Heart right ventricle (tissue), 16 donors: Measurements from ENCODE around the gene KCNJ14. TPM values are rescaled to one million over a fixed set of nuclear protein-coding genes. Genes with fewer than 3 reads are reported as not detected.

Experiments used
- ATAC-seq, 8 donors: fragments of 200-7000 bp; cut with Tn5 transposase; one replicate each; pipeline ENCODE4 v1.9.1; 2020; ENCODE audit warnings: mild to moderate bottlenecking in 8 of 8, moderate library complexity in 8 of 8, moderate number of reproducible peaks in 1 of 8
- DNase-seq, 2 donors: peaks; one replicate each; pipeline ENCODE4 v3.0.0-alpha.2; 2020
- H3K27ac ChIP-seq, 10 donors: fragments of 200-600 bp; sonication (generic) in 2 of 10; one replicate each; pipeline versions ENCODE4 v1.5.0 to v1.8.0; 2020 to 2022; ENCODE audit warnings: mild to moderate bottlenecking in 3 of 10
- H3K27me3 ChIP-seq, 7 donors: fragments of 200-600 bp; one replicate each; pipeline ENCODE4 v1.8.0; 2021 to 2022; ENCODE audit warnings: mild to moderate bottlenecking in 2 of 7
- H3K36me3 ChIP-seq, 9 donors: fragments of 200-600 bp; sonication (generic) in 1 of 9; one replicate each; pipeline versions ENCODE4 v1.5.0 to v1.8.0; 2020 to 2022; ENCODE audit warnings: mild to moderate bottlenecking in 2 of 9
- H3K4me1 ChIP-seq, 9 donors: fragments of 200-600 bp; sonication (generic) in 1 of 9; one replicate each; pipeline versions ENCODE4 v1.5.0 to v1.8.0; 2020 to 2022; ENCODE audit warnings: mild to moderate bottlenecking in 4 of 9
- H3K4me3 ChIP-seq, 10 donors: fragments of 200-600 bp; sonication (generic) in 2 of 10; one replicate each; pipeline versions ENCODE4 v1.5.0 to v1.8.0; 2020 to 2022; ENCODE audit warnings: mild to moderate bottlenecking in 7 of 10, moderate library complexity in 2 of 10
- H3K9me3 ChIP-seq, 11 donors: fragments of 200-600 bp in 10 of 11; sonication (generic) in 2 of 11; one replicate each; pipeline versions ENCODE4 v1.5.0 to v1.8.0; 2013 to 2022; ENCODE audit warnings: mild to moderate bottlenecking in 2 of 11, control low read depth in 1 of 11, moderate library complexity in 1 of 11
- CTCF ChIP-seq, 9 donors: fragments of 200-600 bp; sonication (generic) in 2 of 9; IDR thresholded peaks; one replicate each; pipeline versions ENCODE4 v1.5.0 to v1.8.0; 2021 to 2022; ENCODE audit warnings: antibody characterized with exemption in 9 of 9, mild to moderate bottlenecking in 5 of 9, moderate library complexity in 1 of 9
- WGBS, 2 donors: extraction: QIAGEN DNeasy Blood & Tissue Kit; methylation state at CpG; one replicate each; pipeline ENCODE4 v1.1.7; 2013; ENCODE audit warnings: inconsistent platforms in 1 of 2; 5-methylcytosine and 5-hydroxymethylcytosine counted together
- intact Hi-C, 10 donors: fragments of 100-400 bp; cut with DNase I; formaldehyde crosslinking; loops; one replicate each; pipeline versions ENCODE4 v1.11.1 to v1.14.2; 2022
- polyA plus RNA-seq, 2 donors: library from polyadenylated mRNA; stranded (reverse); fragments of 200-250 nt; gene quantifications; one replicate each; pipeline ENCODE4 v1.2.3, GENCODE V29; 2013
- total RNA-seq, 10 donors: library from RNA; stranded (reverse); fragmentation: NEBNext Ultra II Directional in 3 of 10; extraction: Animal tissue kit (Norgen Biotek cat#: 25700) in 3 of 10; gene quantifications; one replicate each; pipeline versions ENCODE4 v1.2.1 to v1.2.4, GENCODE V29; 2021 to 2023
- donor health status: Arrhythmogenic right ventricular cardiomyopathy.
- donor health status: ischemic (EF 13 %, LVEDD 7.1; RV severe dilation, severe dysfunction).
- donor health status: healthy with polysubstance abuse.
- donor health status: DM: no; HTN: yes; CAD: no.
- donor health status: DM: no; HTN: no; CAD: no.
- donor health status: ischemic (EF 25% LVEDD 6.9; RV normal size, moderate dysfunction).
- donor health status: ischemic (EF 25% LVEDD 5.7; RV mildly dilated, moderate dysfunction).
- donor health status: healthy.
- donor health status: DM: yes; HTN: yes; CAD: no.
- donor health status: Ischemic cardiomyopathy.
- donor health status: ischemic (EF 35%, LVEDD 5.7; RV mildly dilated, moderate dysfunction).
- donor health status: nonischemic (EF 11% LVEDD 7.7; RV severe dilation, severe dysfunction).
- donor health status: DM: yes; HTN: yes; CAD: no.
- donor health status: PGD.
- donor health status: ischemic (EF 29% LVEDD 5.4; RV normal size, mild dysfunction).
- donor health status: nonischemic (EF 23%, LVEDD 6.1; RV moderate dilation, normal function).

Gene KCNJ14
- total and polyA plus RNA-seq, 12 donors = 0.13 to 0.52 (median 0.30) TPM

GRCh38 chr19:48445606-48446481 is 9.5 kb upstream of the KCNJ14 start, which contains the start of gene GRWD1:
Gene GRWD1 (plus strand): TSS chr19:48445983. CDS start chr19:48446006, 23 bp downstream.
- H3K36me3 ChIP-seq = peaks cover 0 to 40% (median 24%) of the 10 kb centered on the region in 9 donors
- H3K9me3 ChIP-seq = no peaks in the 10 kb centered on the region
- TF ChIP-seq CTCF (IDR thresholded peaks at IDR 0.05) = peak in 1 of 9 donors; percentile 2
- ATAC-seq (peak; percentile 90 to 95 (median 94)), DNase-seq (peak; percentile 80 to 92)
- peak within 1 kb of the TSS; percentile 78 to 99 (median 90) for H3K4me3 ChIP-seq
- H3K4me1 ChIP-seq = peaks cover 4 to 32% (median 24%) of the 10 kb centered on the region in 9 donors
- 0% methylated on average over 61 of the region's 61 CpGs for WGBS, 2 donors
- intact Hi-C loops = loop anchor here in 1 of 10 donors (2.0 kb wide), 1 partner anchor 55 kb away; the partner anchor contains the start of gene KDELR1
- H3K27me3 ChIP-seq = peaks cover 0 to 34% (median 21%) of the 10 kb centered on the region in 7 donors
- peak within 1 kb of the TSS; percentile 79 to 94 (median 90) for H3K27ac ChIP-seq

GRCh38 chr19:48446579-48446978 is 8.8 kb upstream of the KCNJ14 start:
- ATAC-seq = no peak
- Histone ChIP-seq H3K36me3 (peaks cover 0 to 47% (median 31%) of the 10 kb centered on the region in 9 donors), H3K4me1 (peaks cover 4 to 32% (median 24%) of the 10 kb centered on the region in 9 donors), H3K27me3 (peaks cover 0 to 26% (median 15%) of the 10 kb centered on the region in 7 donors), H3K27ac (peak overlapping the region in 7 of 10 donors; percentile 79 to 94 (median 92)), H3K9me3 (no peaks in the 10 kb centered on the region), H3K4me3 (peak overlapping the region; percentile 78 to 99 (median 90))
- DNase-seq = no peak
- 81 to 83% methylated on average over 5 to 6 of the region's 7 CpGs for WGBS, 2 donors
- TF ChIP-seq CTCF (IDR thresholded peaks at IDR 0.05) = no peak
- intact Hi-C loops = no loop called here

- no peak for DNase-seq
- ATAC-seq = no peak
- intact Hi-C loops = no loop called here
- H3K27ac ChIP-seq = no peak overlapping the region
- no peaks in the 10 kb centered on the region for H3K9me3 ChIP-seq
- H3K4me3 ChIP-seq = no peak overlapping the region
- H3K4me1 ChIP-seq = peaks cover 4 to 32% (median 24%) of the 10 kb centered on the region in 9 donors
- peaks cover 0 to 14% (median 7%) of the 10 kb centered on the region in 7 donors for H3K27me3 ChIP-seq
- no peak for TF ChIP-seq CTCF (IDR thresholded peaks at IDR 0.05)
- H3K36me3 ChIP-seq = peaks cover 0 to 67% (median 51%) of the 10 kb centered on the region in 9 donors
- 94 to 95% methylated on average over 4 of the region's 4 CpGs for WGBS, 2 donors
These were observed 6.8 kb upstream of the KCNJ14 start for GRCh38 chr19:48448563-48448962.

GRCh38 chr19:48450441-48450840 is 4.9 kb upstream of the KCNJ14 start:
- peaks cover 0 to 85% (median 59%) of the 10 kb centered on the region in 9 donors for H3K36me3 ChIP-seq
- no peak for DNase-seq

More at GRCh38 chr19:48450441-48450840, 4.9 kb upstream of the KCNJ14 start:
- ATAC-seq = no peak
- no peaks in the 10 kb centered on the region for H3K9me3 ChIP-seq
- TF ChIP-seq CTCF (IDR thresholded peaks at IDR 0.05) = no peak
- no peaks in the 10 kb centered on the region for H3K27me3 ChIP-seq
- no peak overlapping the region for H3K27ac ChIP-seq
- peaks cover 4 to 14% (median 7%) of the 10 kb centered on the region in 9 donors for H3K4me1 ChIP-seq
- no peak overlapping the region for H3K4me3 ChIP-seq
- WGBS, 2 donors = 93 to 94% methylated on average over 23 of the region's 23 CpGs
- intact Hi-C loops = no loop called here
